HG03139 (cell line): ENCODE data around the gene TMEM163.
"Not testable (repeated sequence)": the region's sequence is repeated elsewhere in the genome, so short reads cannot be mapped to it uniquely, and the experiment has no call there.

Experiments used
- ATAC-seq: cut with Tn5 transposase; IDR thresholded peaks from one replicate; pipeline ENCODE4 v1.9.1; 2021; ENCODE audit not compliant: unreplicated experiment

TMEM163 gene

DNA sequence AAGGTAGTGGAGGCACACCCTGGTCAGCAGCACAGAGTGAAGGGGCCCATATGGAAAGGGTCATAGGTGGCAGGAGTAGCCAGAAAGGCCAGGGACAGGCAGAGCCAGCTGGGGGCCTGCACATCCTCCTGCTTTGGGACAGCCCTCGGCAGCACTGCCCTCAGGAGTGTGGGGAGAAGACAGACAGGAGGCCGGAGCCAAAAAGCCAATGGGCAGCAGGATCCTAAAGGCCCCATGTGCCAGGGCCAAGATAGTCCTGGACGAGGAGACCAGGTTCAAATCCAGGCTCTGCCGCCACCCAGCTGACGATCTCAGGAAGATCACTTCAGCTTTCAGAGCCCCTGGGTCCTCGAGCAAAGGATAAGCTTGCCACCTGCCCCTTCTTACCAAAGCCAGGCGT, 220.1 kb downstream of the TMEM163 start:
- no peak for ATAC-seq

DNA sequence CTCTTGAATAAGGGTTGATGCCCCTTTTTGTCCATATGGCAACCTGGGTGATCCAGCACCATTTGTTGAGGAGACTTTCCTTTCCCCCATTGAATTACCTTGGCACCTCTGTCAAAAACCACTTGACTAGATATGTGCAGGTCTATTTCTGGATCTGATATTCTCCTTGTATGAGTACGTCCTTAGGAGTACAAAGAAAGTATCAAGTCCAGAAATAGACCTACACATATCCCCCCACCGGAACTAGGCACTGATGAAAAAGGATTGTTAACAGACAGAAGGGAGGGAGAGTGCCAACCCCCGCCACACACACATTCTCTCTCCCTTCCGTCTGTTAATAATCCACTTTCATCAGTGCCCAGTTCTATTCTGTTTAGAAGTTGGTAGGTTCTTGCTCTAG, 225.0 kb downstream of the TMEM163 start:
- no peak for ATAC-seq

DNA sequence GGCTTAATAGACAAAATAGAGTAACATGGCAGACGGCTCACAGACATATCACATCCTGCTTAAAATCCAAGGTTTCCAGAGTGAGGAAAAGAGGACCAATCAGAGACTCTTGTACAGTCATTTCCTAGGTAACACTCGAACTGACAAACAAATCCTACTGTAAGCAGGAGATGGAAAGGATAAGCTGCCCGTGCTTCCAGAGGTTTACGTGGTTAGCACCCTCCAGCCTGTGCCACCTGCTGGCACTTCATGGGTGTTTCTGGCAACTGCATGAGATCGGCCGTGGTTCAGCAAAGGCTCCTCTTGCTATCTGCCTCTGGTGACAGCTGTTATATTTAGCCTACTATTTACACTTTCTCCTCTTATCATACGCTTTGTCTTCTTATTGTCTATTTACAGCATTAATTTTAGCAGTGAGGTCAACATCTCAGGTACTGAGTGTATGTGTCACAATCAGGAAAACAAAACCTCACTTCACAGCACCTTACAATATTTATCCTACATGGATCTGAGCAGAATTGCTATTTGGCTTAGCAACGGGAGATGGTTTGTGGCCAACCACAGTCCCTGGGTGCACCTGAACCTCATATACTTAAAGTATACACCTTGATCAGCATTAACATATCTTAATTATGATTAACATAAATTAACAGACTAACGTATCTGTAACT, 226.9 kb downstream of the TMEM163 start:
- no peak for ATAC-seq

DNA sequence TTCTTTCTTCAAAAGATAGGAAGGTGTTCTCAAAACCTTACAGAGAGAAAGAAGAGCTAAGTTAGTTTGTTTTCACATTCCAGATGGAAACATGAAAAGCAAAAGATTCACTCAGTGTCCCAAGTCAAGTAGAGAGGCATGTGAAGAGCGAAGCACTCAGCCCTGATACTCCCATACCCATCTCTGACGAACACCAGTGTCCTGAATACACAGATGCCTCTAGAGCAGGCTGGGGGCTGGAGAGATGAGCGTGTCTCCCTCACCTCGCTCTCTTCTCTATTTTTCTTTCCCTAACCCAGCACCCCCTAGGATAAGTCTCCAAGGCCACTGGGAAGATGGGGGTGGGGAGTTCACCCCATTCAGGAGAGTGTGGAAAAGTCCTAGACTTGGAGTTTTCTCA, 227.8 kb downstream of the TMEM163 start:
- no peak for ATAC-seq

DNA sequence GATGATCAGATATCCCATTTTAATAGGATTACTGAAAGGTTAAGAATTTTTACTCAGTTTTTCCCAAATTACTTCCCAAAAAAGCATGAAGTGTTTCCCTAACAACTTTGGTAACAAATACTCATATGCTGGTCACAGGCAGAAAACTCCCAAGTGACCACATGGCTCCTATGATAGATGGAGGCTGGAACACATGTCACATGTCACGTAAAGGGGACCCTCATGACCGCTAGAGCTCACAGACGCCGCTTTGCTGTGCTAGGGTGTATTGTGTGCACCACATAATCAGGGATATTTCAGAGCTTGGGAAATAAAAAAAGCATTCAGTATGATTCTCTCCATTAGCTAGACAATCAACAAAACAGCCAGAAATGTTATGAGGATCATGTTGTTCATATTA, 228.2 kb downstream of the TMEM163 start:
- ATAC-seq, result no peak

DNA sequence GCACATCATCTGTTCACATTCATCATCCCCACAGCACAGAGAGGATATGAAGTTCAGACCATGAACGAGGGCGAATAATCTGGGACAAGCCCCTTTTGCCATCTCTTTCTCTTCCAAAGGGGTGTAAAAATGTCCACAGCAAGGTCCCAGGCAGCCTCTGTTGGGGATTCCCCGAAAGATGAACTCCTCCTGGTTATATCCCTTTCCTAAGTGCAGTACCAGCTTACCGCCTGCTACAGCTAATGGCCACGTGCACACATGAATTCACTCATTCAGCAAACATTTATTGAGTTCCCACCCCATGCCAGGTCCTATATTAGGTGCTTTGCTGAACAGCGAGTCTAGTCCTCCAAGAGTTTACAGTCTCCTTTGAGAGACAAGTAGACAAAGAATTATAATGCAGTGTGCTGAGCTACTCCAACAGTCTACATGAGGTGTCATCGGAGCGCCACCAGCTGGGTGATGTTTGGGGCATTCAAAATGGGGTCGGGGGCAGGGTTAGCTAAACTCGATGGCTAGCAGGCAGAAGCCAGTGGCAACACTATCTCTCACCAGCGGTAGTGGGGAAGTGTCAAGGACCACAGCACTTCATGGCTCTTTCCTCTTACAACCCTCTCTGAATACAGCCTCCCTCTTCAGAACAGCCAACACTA, 228.9 kb downstream of the TMEM163 start:
- no peak for ATAC-seq

DNA sequence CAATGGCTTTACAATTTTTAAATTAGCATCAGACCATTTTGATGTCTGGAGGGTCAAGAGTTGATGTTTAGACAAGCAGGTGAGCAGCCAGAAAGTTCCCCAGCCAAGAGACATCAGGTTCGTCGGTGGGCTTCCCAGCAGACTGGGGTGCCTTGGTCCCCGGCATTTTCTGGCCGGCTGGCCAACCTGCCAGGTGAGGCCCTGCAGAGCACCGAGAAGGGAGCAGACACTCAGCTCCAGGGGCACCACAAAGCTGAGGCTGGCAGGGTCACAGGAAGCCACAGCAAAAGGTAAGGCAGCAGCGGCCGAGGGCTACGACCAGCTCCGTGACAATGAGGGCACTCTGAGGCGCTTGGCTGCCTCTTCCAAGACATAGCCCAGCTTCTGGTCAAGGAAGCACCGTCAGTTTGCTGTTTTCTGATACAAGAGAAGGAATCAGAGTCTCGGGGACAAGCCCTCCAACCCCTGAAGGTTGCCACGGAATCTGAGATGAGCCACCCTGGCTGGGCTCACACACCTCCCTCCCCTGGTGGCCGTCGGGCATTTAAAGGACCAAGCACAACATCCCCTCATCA, 235.9 kb downstream of the TMEM163 start:
- no peak for ATAC-seq

DNA sequence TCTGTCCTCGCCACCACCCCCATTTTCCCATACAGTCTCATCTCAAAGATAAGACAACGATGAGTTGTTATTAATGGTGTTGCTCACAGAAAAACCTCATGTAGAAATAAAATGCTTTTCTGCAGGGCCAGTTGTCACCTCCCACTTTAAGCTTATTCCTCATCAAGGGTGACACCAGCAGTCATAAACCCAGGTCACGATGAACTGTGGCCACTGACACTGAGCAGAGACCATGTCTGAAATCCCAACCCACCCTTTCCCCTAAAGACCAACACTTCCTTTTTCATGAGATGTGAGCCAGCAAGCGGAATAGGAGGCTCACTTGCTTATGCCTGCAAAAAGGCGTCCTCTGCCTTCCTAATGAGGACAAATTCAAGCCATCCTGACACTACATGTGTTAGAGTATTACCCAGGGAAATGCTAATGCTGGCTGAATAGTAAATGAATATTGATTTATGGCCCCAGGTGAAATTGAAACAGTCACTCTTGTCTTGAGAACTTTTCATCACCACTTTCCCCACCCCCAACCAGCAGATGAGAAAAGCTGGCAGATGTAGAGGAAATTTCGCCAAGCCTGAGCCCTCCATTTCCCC, 236.6 kb downstream of the TMEM163 start:
- no peak for ATAC-seq

DNA sequence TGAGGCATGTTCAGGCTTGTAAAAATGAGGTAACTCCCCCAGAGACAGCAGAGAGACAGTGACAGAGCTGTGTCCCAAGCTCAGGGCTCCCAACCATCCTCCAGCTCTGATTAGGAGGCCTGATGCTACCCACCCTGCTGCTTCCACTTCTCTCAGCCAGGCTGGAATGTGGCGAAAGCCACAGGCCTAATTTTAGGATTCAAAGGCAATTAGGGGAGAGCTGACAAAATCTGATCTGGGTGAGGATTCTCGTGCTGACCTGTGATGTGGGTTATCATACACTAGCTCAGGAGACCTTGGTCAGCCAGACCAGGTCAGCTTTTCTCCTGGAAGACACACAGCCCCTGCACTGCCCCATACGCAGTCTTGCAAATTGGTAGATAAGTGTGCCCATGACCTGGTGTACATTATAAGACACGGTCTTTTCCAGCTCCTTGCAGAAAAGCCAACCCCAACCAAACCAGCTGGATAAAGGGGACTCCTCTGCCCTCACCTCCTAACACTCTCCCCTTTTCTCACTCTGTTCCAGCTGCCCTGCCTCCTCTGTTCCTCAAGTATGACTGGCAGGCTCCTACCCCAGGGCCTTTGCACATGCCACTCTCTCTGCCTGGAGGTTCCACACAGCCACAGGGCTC, 239.0 kb downstream of the TMEM163 start:
- no peak for ATAC-seq

DNA sequence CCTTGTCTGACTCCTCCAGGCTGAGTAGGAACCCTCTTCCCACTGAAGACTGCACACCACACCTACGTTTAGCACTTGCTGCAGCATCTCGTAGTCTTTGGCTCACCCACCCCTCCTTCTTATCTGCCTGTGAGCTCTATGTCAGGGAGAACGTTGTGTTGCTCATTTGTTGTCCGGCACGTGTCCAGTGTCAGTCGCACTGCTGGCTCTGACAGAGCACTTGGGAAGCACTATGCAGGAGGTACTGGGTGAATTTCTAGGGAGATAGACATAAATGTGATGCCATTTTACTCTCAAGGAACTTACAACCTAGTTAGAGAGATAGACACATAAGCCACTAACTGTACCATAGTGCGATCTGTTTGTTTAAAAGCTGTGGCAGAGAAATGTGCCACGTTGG, 241.8 kb downstream of the TMEM163 start:
- ATAC-seq, result not testable (repeated sequence)

DNA sequence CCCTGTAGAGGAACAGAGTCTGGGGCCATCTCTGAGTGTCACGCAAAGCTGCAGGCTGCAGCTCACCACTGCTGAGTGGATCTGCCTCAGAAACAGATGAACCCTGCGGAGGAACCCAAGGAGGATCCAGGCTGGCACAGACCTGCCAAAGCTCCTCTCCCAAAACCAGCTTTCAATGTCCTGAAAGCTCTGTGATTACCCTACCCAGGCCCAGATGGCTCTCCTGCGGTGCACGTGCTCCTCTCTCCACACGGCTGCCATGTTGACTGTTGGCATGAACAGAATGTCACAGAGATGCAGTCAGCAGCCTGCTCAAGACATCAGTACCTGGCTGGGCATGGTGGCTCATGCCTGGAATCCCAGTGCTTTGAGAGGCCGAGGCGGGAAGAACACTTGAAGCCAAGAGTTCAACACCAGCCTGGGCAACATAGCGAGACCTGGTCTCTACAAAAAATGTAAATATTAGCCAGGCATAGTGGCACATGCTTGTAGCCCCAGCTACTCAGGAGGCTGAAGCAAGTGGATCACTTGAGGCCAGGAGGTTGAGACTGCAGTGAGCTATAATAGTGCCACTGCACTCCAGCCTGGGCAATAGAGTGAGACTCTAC, 248.1 kb downstream of the TMEM163 start:
- ATAC-seq, result no peak

DNA sequence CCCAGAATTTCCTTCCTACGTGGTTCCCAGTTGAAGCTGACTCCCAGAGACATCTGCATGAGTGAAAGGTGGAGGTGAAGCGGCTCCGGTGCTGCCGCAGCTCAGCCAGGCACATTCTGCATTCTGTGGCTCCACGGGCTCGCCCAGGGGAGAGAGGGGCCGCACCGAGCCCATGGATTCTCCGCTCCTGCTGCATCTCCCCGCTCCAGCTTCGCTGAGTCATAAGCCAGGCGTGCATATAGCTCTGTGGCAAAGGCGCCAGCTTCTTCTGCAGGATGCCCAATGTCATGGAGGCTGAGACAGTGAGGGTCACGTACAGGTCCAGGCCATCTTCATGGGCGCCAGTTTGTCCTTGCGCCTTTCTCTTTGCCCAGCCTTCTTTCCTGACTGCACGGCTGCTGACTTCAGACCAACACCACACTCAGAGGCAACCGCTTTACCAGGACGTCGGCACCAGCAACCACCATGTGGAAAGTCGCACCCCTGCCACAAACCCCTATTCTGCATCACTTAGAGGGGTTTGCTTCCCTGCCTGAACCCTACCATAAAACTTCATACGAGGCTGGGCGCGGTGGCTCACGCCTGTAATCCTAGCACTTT, 249.2 kb downstream of the TMEM163 start:
- no peak for ATAC-seq

DNA sequence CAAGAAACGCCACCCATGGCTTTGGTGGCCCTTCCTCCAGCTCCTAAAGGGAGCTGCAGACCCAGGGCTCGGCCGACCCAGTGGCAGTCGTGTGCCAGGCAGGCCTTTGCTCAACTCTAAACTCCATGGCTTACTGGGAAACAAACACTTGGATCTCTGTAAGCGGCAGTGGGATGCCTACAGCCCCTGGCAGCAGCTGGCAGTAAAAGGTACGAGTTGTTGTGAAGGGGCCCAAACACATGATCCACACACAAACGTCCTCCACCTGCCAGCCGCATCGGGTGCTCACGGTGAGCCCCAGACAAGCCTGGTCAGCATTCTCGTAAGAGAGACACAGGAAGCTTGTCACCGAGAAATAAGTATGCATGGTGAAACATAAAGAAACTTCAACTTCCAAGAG, 250.0 kb downstream of the TMEM163 start:
- no peak for ATAC-seq

DNA sequence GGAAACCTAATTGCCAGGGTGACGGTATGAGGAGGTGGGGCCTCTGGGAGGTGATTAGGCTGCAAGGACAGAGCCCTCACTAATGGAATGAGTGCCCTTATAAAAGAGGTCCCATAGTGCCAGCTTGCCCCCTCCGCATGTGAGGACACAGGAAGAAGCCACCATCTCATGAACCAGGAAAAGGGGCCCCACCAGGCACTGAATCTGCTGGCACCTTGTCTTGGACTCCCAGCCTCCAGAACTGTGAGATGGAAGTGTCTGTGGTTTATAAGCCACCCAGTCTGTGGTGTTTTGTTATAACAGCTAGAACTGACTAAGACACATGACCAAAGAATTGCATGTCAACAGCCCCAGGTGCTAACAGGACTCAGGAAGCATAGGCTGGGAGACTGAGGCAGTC, 250.6 kb downstream of the TMEM163 start:
- ATAC-seq, result no peak

DNA sequence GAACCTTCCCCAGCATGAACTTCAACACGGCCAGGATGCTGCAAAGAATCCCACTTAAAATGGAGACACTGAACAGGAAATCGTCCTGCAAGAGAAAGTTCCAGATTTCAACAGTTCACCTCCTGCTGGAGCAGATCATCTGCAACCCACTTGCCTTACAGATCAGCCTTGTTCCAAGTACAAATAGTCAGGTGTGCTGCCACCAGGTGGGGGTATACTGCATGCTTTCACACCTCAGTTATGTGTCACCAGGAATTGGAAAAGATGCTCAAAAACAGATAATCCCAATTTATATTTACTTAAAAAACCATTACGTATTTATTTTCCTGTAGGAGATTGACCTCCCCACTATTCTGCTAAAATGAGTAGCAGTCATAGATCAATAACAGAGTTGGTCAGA, 252.7 kb downstream of the TMEM163 start:
- ATAC-seq, result no peak

DNA sequence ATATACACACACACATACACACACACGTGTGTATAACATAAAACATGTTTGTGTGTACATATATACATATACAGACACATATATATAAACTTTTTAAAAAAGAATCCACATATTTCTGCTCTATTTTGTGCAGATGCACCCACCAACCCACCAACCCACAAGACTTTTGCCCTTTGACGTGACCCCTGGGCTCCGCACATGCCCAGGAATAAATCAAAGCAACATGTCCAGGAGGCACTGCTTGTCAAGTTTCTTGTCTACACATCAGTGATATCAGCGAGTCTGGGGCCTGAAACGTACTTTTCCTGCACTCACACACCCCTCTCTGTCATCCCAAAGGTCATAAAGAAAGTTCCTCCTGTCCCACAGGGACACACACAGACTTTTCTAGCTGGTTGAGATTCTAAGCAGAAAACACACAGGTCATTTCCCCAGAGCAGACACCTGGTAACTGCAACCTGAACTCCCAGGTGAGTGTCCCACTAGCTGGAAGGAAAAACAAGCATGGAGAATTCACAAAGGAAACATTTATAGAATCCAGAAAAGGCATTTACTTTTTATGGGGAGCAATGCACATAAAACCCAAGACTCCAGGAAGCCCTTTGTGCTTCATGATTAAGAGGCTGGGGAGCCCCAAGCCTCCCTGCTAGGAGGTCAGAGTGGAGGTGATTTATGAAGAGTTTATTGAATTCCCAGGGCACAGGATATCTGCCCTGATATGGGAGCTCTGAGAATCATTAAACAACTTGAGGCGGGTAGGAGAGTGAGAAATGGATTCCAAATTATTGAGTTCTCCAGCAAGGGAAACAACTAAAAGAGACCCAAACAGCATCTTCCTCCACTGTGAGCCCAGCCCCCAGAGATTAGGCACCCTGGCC, 253.3 kb downstream of the TMEM163 start:
- no peak for ATAC-seq

DNA sequence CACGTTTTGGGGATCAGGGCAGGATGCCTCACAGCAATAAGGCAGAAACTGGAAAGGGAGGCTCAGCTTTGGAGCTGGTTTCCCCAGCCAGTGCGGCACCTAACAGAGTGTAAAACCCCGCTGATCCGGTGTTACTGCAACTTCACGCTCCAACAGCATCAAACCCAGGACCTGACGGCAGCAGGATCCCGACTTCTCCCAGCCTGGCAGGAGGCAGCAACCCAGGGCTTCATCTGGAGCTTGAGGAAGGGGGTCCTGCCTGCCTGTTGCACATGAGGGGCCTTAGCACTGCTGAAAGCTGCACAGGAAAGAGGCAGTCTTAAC, 255.1 kb downstream of the TMEM163 start:
- ATAC-seq, result no peak

DNA sequence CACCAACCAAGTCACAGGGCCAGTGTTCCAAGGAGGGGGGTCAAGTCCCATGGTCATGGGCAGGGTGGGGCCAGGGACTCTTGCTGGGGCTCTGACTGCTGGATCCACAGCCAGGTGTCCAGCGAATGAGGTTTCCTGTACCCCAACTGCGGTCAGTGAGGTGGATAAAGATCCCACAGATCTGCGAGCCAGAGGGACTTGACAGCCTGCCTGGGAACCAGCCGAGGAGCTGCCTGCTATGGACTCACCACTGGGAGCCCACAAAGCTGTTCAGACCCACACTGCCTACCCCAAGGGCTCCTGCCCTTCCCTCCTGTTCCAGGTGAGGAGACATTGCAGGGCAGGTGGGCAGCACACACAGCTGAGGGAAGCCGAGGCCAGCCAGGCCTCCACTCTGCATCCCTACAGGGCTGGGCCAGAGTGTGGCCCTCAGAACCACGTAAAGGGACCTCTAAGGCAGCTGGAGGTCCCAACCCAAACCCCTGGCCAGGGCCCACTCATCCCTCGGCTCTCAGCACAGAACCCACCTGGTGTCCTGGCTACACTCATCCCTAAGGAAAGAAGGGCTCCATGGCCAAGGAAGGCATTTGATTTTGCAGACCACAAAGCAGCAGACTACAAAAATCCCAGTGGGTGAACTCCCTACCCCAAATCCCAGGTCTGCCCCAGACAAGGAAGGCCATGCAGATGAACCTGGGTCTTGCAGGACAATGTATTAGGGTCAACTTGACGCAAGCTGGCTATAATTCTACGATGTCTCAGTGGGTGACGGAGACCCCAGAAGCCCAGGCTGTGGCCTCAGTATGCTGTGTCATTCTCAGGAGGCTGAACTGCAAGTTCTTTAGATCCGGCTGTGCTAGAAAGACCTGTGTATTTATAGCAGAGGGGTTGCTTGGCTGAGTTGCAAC, 255.8 kb downstream of the TMEM163 start:
- no peak for ATAC-seq

DNA sequence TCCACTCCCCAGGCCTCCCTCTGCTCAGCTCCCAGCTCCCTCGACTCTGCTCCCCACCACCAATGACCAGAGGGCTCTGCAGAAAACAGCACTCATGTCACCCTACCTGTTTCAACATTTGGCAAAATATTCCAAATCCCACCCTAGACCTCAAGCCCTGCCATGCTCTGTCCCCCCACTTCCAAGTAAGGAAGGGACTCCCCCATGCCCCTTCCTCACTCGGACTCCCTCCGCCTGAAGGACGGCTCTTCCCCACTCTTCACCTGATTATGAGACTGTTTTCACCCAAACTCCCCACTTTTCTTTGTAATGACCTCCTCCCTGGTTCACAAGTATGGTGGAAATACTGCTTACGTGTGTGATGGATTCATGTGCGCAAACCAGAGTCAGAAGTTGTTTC, 256.5 kb downstream of the TMEM163 start:
- no peak for ATAC-seq
